Activated CD4-positive, alpha-beta T cell treated with anti-CD3 and anti-CD28 coated beads, Interleukin-2, amount 10 ng/mL, durations not matched to agents 7 days and 5 days (primary cell): ENCODE results near the gene ATP5F1E. TPM values are rescaled to one million over a fixed set of nuclear protein-coding genes. Genes with fewer than 3 reads are reported as not detected.

ENCODE experiments used
- CTCF ChIA-PET: fragments of 350-600 bp; sonication (Branson Sonifier 250); formaldehyde crosslinking; loops from one replicate; lab custom pipeline; 2021; ENCODE audit warnings: antibody characterized with exemption; lab: Charles Lee
- POLR2A ChIA-PET: fragments of 350-600 bp; sonication (Branson Sonifier 250); formaldehyde crosslinking; loops from one replicate; lab custom pipeline; 2021; ENCODE audit warnings: antibody characterized with exemption; lab: Charles Lee
- DNase-seq: peaks from one replicate; pipeline ENCODE4 v3.0.0-alpha.2; 2020
- H3K27ac Mint-ChIP-seq: one replicate; pipeline ENCODE4 v1.8.0; 2021; ENCODE audit warnings: mild to moderate bottlenecking, moderate library complexity, mixed read lengths
- H3K27me3 Mint-ChIP-seq: one replicate; pipeline ENCODE4 v1.8.0; 2021; ENCODE audit warnings: mixed read lengths
- H3K36me3 Mint-ChIP-seq: one replicate; pipeline ENCODE4 v1.8.0; 2021; ENCODE audit warnings: low read depth, mixed read lengths
- H3K4me1 Mint-ChIP-seq: one replicate; pipeline ENCODE4 v1.8.0; 2021; ENCODE audit warnings: mixed read lengths
- H3K4me3 Mint-ChIP-seq: one replicate; pipeline ENCODE4 v1.8.0; 2021; ENCODE audit warnings: mild to moderate bottlenecking, moderate library complexity, mixed read lengths
- H3K9me3 Mint-ChIP-seq: one replicate; pipeline ENCODE4 v1.8.0; 2021; ENCODE audit warnings: mixed read lengths
- total RNA-seq, 2 experiments: library from RNA; stranded (reverse); gene quantifications; one replicate each; pipeline ENCODE4 v1.2.3, GENCODE V29; 2021

The ATP5F1E gene
- total RNA-seq, 2 experiments from 2014 or later: 98.1 to 101 TPM

GRCh38 chr20:58998656-58999055, 33.5 kb downstream of the ATP5F1E start:
- ChIA-PET CTCF (no interaction called here), POLR2A (no interaction called here)
- Mint-ChIP-seq H3K9me3 (no peaks in the 10 kb centered on the region), H3K27me3 (no peaks in the 10 kb centered on the region), H3K4me1 (peaks cover 16% of the 10 kb centered on the region), H3K36me3 (peaks cover 58% of the 10 kb centered on the region), H3K4me3 (no peak overlapping the region), H3K27ac (no peak overlapping the region)
- no peak for DNase-seq

DNA sequence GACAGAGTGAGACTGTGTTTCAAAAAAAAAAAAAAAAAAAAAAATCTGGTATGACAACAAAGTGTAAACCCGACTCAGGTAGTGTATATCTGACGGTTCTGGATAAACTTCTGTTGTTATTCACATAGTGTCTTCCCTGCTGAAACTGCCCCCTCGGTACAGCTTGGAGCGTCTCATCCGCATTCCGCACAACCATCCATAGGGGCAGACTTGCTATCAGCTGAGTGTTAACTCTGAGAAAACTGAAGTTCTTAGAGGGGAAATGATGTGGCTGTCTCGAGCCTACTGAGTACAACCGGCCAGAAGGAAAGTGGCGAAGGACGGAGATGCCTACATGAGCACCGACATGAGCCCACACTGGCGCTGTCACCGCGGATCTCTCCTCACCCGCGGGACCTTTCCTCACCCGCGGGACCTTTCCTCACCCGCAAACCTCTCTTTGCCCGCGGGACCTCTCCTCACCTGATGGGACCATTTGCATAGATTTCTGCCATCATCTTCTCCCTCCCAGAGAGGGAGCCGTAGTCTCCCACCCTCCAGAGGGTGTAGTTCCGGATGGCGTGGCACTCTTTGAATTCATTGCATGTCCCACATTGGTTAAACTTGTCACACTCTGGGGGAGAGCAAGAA, 34.9 kb downstream of the ATP5F1E start:
- no peak overlapping the region for H3K27ac Mint-ChIP-seq
- peaks cover 6% of the 10 kb centered on the region for H3K4me1 Mint-ChIP-seq
- no peaks in the 10 kb centered on the region for H3K27me3 Mint-ChIP-seq
- ChIA-PET POLR2A (no interaction called here), CTCF (interaction anchor here (0.7 to 0.9 kb wide), 3 partner anchors 20 to 434 kb away, joined by 3 to 4 read pairs (median 3); no protein-coding TSS in a partner anchor)
- H3K9me3 Mint-ChIP-seq: no peaks in the 10 kb centered on the region
- peaks cover 65% of the 10 kb centered on the region for H3K36me3 Mint-ChIP-seq
- no peak for DNase-seq
- no peak overlapping the region for H3K4me3 Mint-ChIP-seq

- CTCF ChIA-PET: interaction anchor here (0.7 to 1.2 kb wide), 3 partner anchors 9 to 435 kb away, joined by 3 to 4 read pairs (median 3); no protein-coding TSS in a partner anchor
- Mint-ChIP-seq H3K27ac (no peak overlapping the region), H3K36me3 (peaks cover 66% of the 10 kb centered on the region)
These were observed 35.9 kb downstream of the ATP5F1E start for GRCh38 chr20:58996226-58996611.

GRCh38 chr20:58995461-58996225, 36.5 kb downstream of the ATP5F1E start:
- H3K4me1 Mint-ChIP-seq: peaks cover 4% of the 10 kb centered on the region
- H3K27ac Mint-ChIP-seq: no peak overlapping the region
- H3K9me3 Mint-ChIP-seq: no peaks in the 10 kb centered on the region
- H3K27me3 Mint-ChIP-seq: no peaks in the 10 kb centered on the region
- DNase-seq: no peak
- ChIA-PET POLR2A (no interaction called here), CTCF (interaction anchor here (1.2 kb wide), 1 partner anchor 9 kb away, joined by 3 read pairs; no protein-coding TSS in a partner anchor)
- H3K4me3 Mint-ChIP-seq: no peak overlapping the region
- peaks cover 72% of the 10 kb centered on the region for H3K36me3 Mint-ChIP-seq

More at GRCh38 chr20:58996226-58996611, 35.9 kb downstream of the ATP5F1E start:
- Mint-ChIP-seq H3K9me3 (no peaks in the 10 kb centered on the region), H3K27me3 (no peaks in the 10 kb centered on the region), H3K4me1 (peaks cover 4% of the 10 kb centered on the region), H3K4me3 (no peak overlapping the region)
- POLR2A ChIA-PET: no interaction called here
- no peak for DNase-seq

DNA sequence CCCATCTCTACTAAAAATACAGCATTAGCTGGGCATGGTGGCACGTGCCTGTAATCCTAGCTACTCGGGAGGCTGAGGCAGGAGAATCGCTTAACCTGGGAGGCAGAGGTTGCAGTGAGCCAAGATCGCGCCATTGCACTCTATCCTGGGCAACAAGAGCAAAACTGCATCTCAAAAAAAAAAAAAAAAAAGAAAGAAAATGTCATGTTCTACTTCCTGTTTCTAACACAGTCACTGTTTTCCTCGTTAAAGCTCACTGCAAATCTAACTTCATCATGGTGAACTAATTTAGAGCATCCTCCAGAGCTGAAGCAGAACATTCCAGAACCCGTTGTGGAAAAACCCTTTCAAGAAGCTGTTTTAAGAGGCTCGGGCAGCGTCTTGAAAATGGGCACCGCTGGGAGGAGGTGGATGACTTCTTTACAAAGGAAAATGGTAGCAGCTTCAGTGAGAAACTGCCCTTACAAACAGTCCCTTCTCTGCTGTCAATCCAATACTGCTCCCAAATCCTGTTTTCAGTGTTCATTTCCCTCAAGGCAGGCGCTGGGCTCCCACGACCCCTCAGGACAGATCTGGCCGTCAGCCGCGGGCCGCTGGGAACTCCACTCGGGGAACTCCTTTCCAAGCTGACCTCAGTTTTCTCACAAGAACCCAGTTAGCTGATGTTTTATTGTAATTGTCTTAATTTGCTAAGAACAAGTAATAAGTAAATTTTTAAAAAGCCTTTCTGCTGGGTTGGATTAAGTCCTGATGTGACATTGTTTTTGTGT, 37.6 kb downstream of the ATP5F1E start:
- ChIA-PET CTCF (no interaction called here), POLR2A (no interaction called here)
- H3K4me3 Mint-ChIP-seq: no peak overlapping the region
- H3K27me3 Mint-ChIP-seq: no peaks in the 10 kb centered on the region
- peaks cover 4% of the 10 kb centered on the region for H3K4me1 Mint-ChIP-seq
- H3K36me3 Mint-ChIP-seq: peaks cover 76% of the 10 kb centered on the region
- H3K9me3 Mint-ChIP-seq: no peaks in the 10 kb centered on the region
- no peak for DNase-seq
- peak overlapping the region; percentile 69 for H3K27ac Mint-ChIP-seq

DNA sequence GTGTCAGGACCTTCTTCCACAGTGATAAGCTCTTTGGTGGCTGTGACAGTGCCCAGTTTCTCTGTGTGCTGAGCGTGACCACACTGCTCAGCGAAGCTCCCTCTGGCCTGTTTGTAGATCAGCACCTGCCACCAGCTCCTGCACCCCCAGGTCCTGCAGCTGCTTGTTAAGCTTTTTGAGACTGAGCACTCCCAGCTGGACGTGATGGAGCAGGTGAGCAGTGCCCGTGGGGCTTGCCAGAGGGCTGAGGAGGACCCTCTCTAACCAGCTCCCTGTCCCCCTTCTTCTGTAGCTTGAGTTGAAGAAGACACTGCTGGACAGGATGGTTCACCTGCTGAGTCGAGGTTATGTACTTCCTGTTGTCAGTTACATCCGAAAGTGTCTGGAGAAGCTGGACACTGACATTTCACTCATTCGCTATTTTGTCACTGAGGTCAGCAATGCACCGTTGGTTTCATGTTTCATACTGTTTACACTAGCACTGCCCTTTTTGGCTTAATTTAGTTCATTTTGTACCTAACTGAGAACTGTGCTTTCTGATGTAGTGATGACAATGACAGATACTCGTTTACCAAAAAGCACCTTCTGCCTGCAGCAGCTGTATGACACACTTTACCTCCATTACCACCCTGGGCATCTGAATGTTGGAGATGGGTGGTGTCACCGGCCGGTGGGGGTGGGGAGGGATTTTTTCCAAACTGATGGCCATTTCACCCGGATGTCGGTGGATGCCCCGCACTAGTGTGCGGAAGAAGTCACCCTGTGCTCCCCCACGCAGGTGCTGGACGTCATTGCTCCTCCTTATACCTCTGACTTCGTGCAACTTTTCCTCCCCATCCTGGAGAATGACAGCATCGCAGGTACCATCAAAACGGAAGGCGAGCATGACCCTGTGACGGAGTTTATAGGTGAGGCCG, 38.5 kb downstream of the ATP5F1E start:
- no peak for DNase-seq
- Mint-ChIP-seq H3K36me3 (peaks cover 81% of the 10 kb centered on the region), H3K4me3 (no peak overlapping the region), H3K27me3 (no peaks in the 10 kb centered on the region), H3K4me1 (peaks cover 4% of the 10 kb centered on the region), H3K27ac (peak overlapping the region; percentile 54), H3K9me3 (no peaks in the 10 kb centered on the region)
- ChIA-PET CTCF (interaction anchor here (1.3 kb wide), 1 partner anchor 9 kb away, joined by 3 read pairs; no protein-coding TSS in a partner anchor), POLR2A (no interaction called here)

DNA sequence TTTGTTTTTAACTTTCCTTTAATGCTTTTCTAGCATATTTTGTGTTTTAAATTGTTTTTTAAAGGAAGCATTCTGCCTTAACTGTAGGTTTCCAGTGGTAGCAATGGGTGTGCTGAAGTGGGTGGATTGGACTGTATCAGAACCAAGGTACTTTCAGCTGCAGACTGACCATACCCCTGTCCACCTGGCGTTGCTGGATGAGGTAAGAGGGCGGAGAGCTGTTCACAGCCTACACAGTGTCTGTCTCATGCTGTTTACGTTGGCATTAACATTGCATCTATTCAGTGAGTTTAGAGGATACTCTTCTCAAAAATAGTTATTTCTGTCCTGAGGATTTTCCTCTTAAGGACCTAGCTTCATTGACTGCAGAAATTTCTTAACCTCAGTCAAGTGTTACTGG, 39.2 kb downstream of the ATP5F1E start:
- Mint-ChIP-seq H3K4me1 (peaks cover 4% of the 10 kb centered on the region), H3K36me3 (peaks cover 84% of the 10 kb centered on the region), H3K4me3 (no peak overlapping the region), H3K9me3 (no peaks in the 10 kb centered on the region), H3K27ac (no peak overlapping the region), H3K27me3 (no peaks in the 10 kb centered on the region)
- ChIA-PET POLR2A (no interaction called here), CTCF (interaction anchor here (1.3 kb wide), 1 partner anchor 9 kb away, joined by 3 read pairs; no protein-coding TSS in a partner anchor)
- no peak for DNase-seq

- Mint-ChIP-seq H3K27ac (no peak overlapping the region), H3K4me3 (no peak overlapping the region), H3K9me3 (no peaks in the 10 kb centered on the region), H3K27me3 (no peaks in the 10 kb centered on the region), H3K4me1 (peaks cover 6% of the 10 kb centered on the region), H3K36me3 (peaks cover 87% of the 10 kb centered on the region)
- ChIA-PET CTCF (no interaction called here), POLR2A (no interaction called here)
- no peak for DNase-seq
These were observed 40.4 kb downstream of the ATP5F1E start for GRCh38 chr20:58991715-58992114.

GRCh38 chr20:58990651-58991445, 41.3 kb downstream of the ATP5F1E start:
- Mint-ChIP-seq H3K27ac (no peak overlapping the region), H3K4me1 (peaks cover 9% of the 10 kb centered on the region), H3K27me3 (no peaks in the 10 kb centered on the region), H3K9me3 (no peaks in the 10 kb centered on the region), H3K4me3 (no peak overlapping the region), H3K36me3 (peaks cover 83% of the 10 kb centered on the region)
- DNase-seq: no peak
- POLR2A ChIA-PET: no interaction called here
- CTCF ChIA-PET: interaction anchor here (0.6 kb wide), 1 partner anchor 12 kb away, joined by 4 read pairs; no protein-coding TSS in a partner anchor

DNA sequence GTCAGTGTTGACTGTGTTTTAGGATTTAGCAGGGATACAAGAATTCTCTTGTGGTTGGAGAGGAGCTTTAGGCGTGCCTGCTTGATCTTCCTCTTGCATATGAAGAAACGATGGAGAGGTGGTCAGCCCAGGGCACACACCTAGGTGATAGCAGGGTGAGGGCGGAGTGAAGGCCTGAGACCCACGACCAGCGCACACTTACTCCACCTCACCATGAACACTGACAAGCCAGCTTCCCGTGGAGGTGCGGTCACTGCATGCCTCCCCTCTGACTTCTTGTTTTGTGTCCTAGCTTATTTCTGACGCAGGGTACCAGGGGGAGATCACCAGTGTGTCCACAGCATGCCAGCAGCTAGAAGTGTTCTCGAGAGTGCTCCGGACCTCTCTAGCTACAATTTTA, 42.9 kb downstream of the ATP5F1E start:
- POLR2A ChIA-PET: no interaction called here
- peaks cover 16% of the 10 kb centered on the region for H3K4me1 Mint-ChIP-seq
- CTCF ChIA-PET: no interaction called here
- H3K27me3 Mint-ChIP-seq: no peaks in the 10 kb centered on the region
- H3K27ac Mint-ChIP-seq: no peak overlapping the region
- DNase-seq: no peak
- no peaks in the 10 kb centered on the region for H3K9me3 Mint-ChIP-seq
- peaks cover 73% of the 10 kb centered on the region for H3K36me3 Mint-ChIP-seq
- H3K4me3 Mint-ChIP-seq: no peak overlapping the region

GRCh38 chr20:58988565-58988882, 43.6 kb downstream of the ATP5F1E start:
- Mint-ChIP-seq H3K27me3 (no peaks in the 10 kb centered on the region), H3K4me1 (peaks cover 23% of the 10 kb centered on the region), H3K27ac (no peak overlapping the region), H3K4me3 (no peak overlapping the region), H3K36me3 (peaks cover 72% of the 10 kb centered on the region), H3K9me3 (no peaks in the 10 kb centered on the region)
- ChIA-PET CTCF (interaction anchor here (0.6 kb wide), 1 partner anchor 13 kb away, joined by 3 read pairs; no protein-coding TSS in a partner anchor), POLR2A (no interaction called here)
- DNase-seq: no peak
